ENCODE measurements around the gene DYRK2. TPM values are rescaled to one million over a fixed set of nuclear protein-coding genes. Genes with fewer than 3 reads are reported as not detected.
A peak's percentile ranks its signal among the peaks of the same experiment; 100 is the strongest.

Gene DYRK2
- total and polyA plus RNA-seq, 2 donors (not counting 3 experiments of a cell fraction or from before 2014, with no cell fraction given): 4.5 to 11.0 TPM

GRCh38 chr12:67651132-67651695, 2.7 kb downstream of the DYRK2 start:
- TF ChIP-seq FOS (IDR thresholded peaks at IDR 0.05; ENCODE audit: borderline replicate concordance, insufficient read depth, low read length) (no peak), POLR2A (IDR thresholded peaks at IDR 0.05; ENCODE audit: low read depth, low read length) (no peak), EZH2 (IDR thresholded peaks at IDR 0.05; ENCODE audit: borderline replicate concordance, low read depth, low read length, severe bottlenecking) (no peak), JUN (IDR thresholded peaks at IDR 0.05; ENCODE audit: borderline replicate concordance, insufficient read depth, insufficient read length, low read depth) (no peak), MYC (IDR thresholded peaks at IDR 0.05; ENCODE audit: low read depth, low read length) (no peak), GATA2 (IDR thresholded peaks at IDR 0.05; ENCODE audit: insufficient read depth, insufficient read length, low read depth, low read length) (no peak), CTCF (IDR thresholded peaks at IDR 0.05; ENCODE audit: extremely low read depth in 1 of 2, insufficient read depth in 1 of 2, low read depth in 1 of 2, low read length in 2 of 2) (no peak), POLR2AphosphoS5 (IDR thresholded peaks at IDR 0.05; ENCODE audit: insufficient read depth, low read depth, low read length) (no peak)
- TF ChIP-seq, protein P1, sequence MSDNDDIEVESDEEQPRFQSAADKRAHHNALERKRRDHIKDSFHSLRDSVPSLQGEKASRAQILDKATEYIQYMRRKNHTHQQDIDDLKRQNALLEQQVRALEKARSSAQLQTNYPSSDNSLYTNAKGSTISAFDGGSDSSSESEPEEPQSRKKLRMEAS (IDR thresholded peaks at IDR 0.05; ENCODE audit: insufficient read depth, insufficient read length): no peak
- dilution Hi-C loops (cut with MboI; ENCODE audit: extremely low pct_ligation_motif_present, low sequenced_read_pairs) (no loop called here), intact Hi-C loops (cut with micrococcal nuclease) (loop anchor here (5.0 kb wide), 1 partner anchor 291 kb away; no protein-coding TSS in a partner anchor)
- H3K27ac ChIP-seq (ENCODE audit: insufficient read depth, low read depth, low read length): no peak overlapping the region
- peaks cover 4% of the 10 kb centered on the region for H4K20me1 ChIP-seq (replicated peaks; ENCODE audit: control insufficient read depth, extremely low read depth, insufficient read depth, low read length)
- H3K9me3 ChIP-seq (replicated peaks; ENCODE audit: control insufficient read depth, insufficient read depth, low read length): no peaks in the 10 kb centered on the region
- H3K9me1 ChIP-seq (replicated peaks; ENCODE audit: control insufficient read depth, extremely low read depth, insufficient read depth, low read length): no peaks in the 10 kb centered on the region
- peaks cover 11% of the 10 kb centered on the region for H3K4me1 ChIP-seq (ENCODE audit: control insufficient read depth, extremely low read depth, insufficient read depth, low read length)
- H3K9ac ChIP-seq (replicated peaks; ENCODE audit: extremely low read depth, insufficient read depth, low read length): no peak overlapping the region
- ChIA-PET POLR2A (no interaction called here), CTCF (no interaction called here)
- H3K4me2 ChIP-seq (ENCODE audit: insufficient read depth, low read length): peak overlapping the region; percentile 60
- FAIRE-seq (no peak), DNase-seq (ENCODE audit: low read depth, low spot score) (peak; percentile 8)
- H3K4me3 ChIP-seq (replicated peaks in 1 of 3; ENCODE audit: insufficient read depth in 1 of 3, low read depth in 1 of 3, low read length in 3 of 3): no peak overlapping the region
- H3K27me3 ChIP-seq (ENCODE audit: control insufficient read depth in 2 of 2, insufficient read depth in 2 of 2, low read length in 2 of 2): no peaks in the 10 kb centered on the region
- H3K79me2 ChIP-seq (ENCODE audit: control insufficient read depth, insufficient read depth, low read length): peaks cover 41% of the 10 kb centered on the region
- no peaks in the 10 kb centered on the region for H3K36me3 ChIP-seq (ENCODE audit: control insufficient read depth in 2 of 2, extremely low read depth in 1 of 2, insufficient read depth in 2 of 2, low read length in 2 of 2)
- H2AFZ ChIP-seq (ENCODE audit: low read depth, low read length): no peak overlapping the region
- no TSS peak for BruUV-seq (replicated peaks)
